CD14-positive monocyte (primary cell): ENCODE measurements around the gene HMCN2. TPM values are rescaled to one million over a fixed set of nuclear protein-coding genes. Genes with fewer than 3 reads are reported as not detected.

Experiments used
- DNase-seq, 3 donors: peaks; one replicate each; pipeline ENCODE4 v3.0.0-alpha.2; 2011 to 2022
- H2AFZ ChIP-seq: 2 replicates; pipeline ENCODE4 v1.6.0; 2012; ENCODE audit warnings: mild to moderate bottlenecking, low read depth, low read length, inconsistent platforms; ENCODE audit not compliant: insufficient read depth, poor library complexity, severe bottlenecking
- H3K27ac ChIP-seq, 2 donors: 1 replicate in 1 of 2; 2 replicates in 1 of 2; pipeline ENCODE4 v1.5.1; 2012 to 2013; ENCODE audit warnings: low read length in 2 of 2, control low read depth in 1 of 2, inconsistent platforms in 1 of 2, low read depth in 1 of 2, mild to moderate bottlenecking in 1 of 2
- H3K27me3 ChIP-seq, 2 donors: one replicate each; pipeline versions ENCODE4 v1.6.0 to v1.6.1; 2011 to 2013; ENCODE audit warnings: low read length in 2 of 2; ENCODE audit not compliant: control insufficient read depth in 2 of 2, insufficient read depth in 2 of 2
- H3K36me3 ChIP-seq, 2 donors: replicated peaks in 1 of 2; 1 replicate in 1 of 2; 2 replicates in 1 of 2; pipeline versions ENCODE4 v1.5.1 to v1.6.1; 2012 to 2013; ENCODE audit warnings: low read length in 2 of 2, control low read depth in 1 of 2, inconsistent platforms in 1 of 2, mild to moderate bottlenecking in 1 of 2; ENCODE audit not compliant: insufficient read depth in 2 of 2, control insufficient read depth in 1 of 2
- H3K4me1 ChIP-seq, 2 donors: 1 replicate in 1 of 2; 2 replicates in 1 of 2; pipeline versions ENCODE4 v1.5.1 to v1.6.1; 2012 to 2013; ENCODE audit warnings: low read length in 2 of 2, control low read depth in 1 of 2, inconsistent platforms in 1 of 2, mild to moderate bottlenecking in 1 of 2, moderate library complexity in 1 of 2; ENCODE audit not compliant: insufficient read depth in 2 of 2, control insufficient read depth in 1 of 2
- H3K4me2 ChIP-seq: replicated peaks from 2 replicates; pipeline ENCODE3; 2012; ENCODE audit warnings: low read length, moderate library complexity, mild to moderate bottlenecking; ENCODE audit not compliant: poor library complexity, severe bottlenecking; ENCODE audit errors: extremely low read depth
- H3K4me3 ChIP-seq, 3 experiments: fragments of 200-600 bp in 1 of 3; sonication (generic) in 1 of 3; replicated peaks in 1 of 3; 1 replicate in 2 of 3; 2 replicates in 1 of 3; pipeline ENCODE4 v1.5.1; 2011 to 2013; ENCODE audit warnings: low read length in 3 of 3, mild to moderate bottlenecking in 3 of 3, control low read depth in 2 of 3, low read depth in 2 of 3, inconsistent platforms in 1 of 3, moderate library complexity in 1 of 3
- H3K79me2 ChIP-seq: 2 replicates; pipeline ENCODE4 v1.6.0; 2012; ENCODE audit warnings: mild to moderate bottlenecking, control low read depth, inconsistent platforms, low read length, moderate library complexity; ENCODE audit not compliant: insufficient read depth
- H3K9ac ChIP-seq: 2 replicates; pipeline ENCODE4 v1.6.0; 2017; ENCODE audit warnings: low read length, mild to moderate bottlenecking; ENCODE audit not compliant: insufficient read depth, poor library complexity, severe bottlenecking
- H3K9me3 ChIP-seq, 2 donors: replicated peaks in 1 of 2; 1 replicate in 1 of 2; 2 replicates in 1 of 2; pipeline versions ENCODE4 v1.5.1 to v1.6.1; 2012 to 2013; ENCODE audit warnings: low read length in 2 of 2, control low read depth in 1 of 2; ENCODE audit not compliant: control insufficient read depth in 1 of 2, insufficient read depth in 1 of 2
- H4K20me1 ChIP-seq: 2 replicates; pipeline ENCODE4 v1.6.0; 2012; ENCODE audit warnings: mild to moderate bottlenecking, low read length, control low read depth, moderate library complexity; ENCODE audit not compliant: insufficient read depth
- H3K27ac Mint-ChIP-seq, 7 donors: one replicate each; pipeline ENCODE4 v1.8.0; 2020; ENCODE audit warnings: mild to moderate bottlenecking in 7 of 7, mixed read lengths in 7 of 7, moderate library complexity in 6 of 7, inconsistent platforms in 2 of 7
- H3K27me3 Mint-ChIP-seq, 3 donors: one replicate each; pipeline ENCODE4 v1.8.0; 2021 to 2022; ENCODE audit warnings: low read depth in 3 of 3, mild to moderate bottlenecking in 3 of 3, mixed read lengths in 3 of 3, moderate library complexity in 3 of 3, inconsistent platforms in 1 of 3
- H3K36me3 Mint-ChIP-seq, 2 donors: one replicate each; pipeline ENCODE4 v1.8.0; 2020; ENCODE audit warnings: mixed read lengths in 2 of 2, inconsistent platforms in 1 of 2, mild to moderate bottlenecking in 1 of 2
- H3K4me1 Mint-ChIP-seq: one replicate; pipeline ENCODE4 v1.8.0; 2020; ENCODE audit warnings: mild to moderate bottlenecking, mixed read lengths
- H3K4me3 Mint-ChIP-seq, 2 donors: one replicate each; pipeline ENCODE4 v1.8.0; 2020; ENCODE audit warnings: mild to moderate bottlenecking in 2 of 2, mixed read lengths in 2 of 2, moderate library complexity in 1 of 2
- H3K9me3 Mint-ChIP-seq, 7 donors: one replicate each; pipeline ENCODE4 v1.8.0; 2020 to 2022; ENCODE audit warnings: mixed read lengths in 7 of 7, mild to moderate bottlenecking in 6 of 7, moderate library complexity in 6 of 7, inconsistent platforms in 2 of 7
- CTCF ChIP-seq: fragments of 200-600 bp; IDR thresholded peaks from one replicate; pipeline ENCODE4 v1.8.0; 2022; ENCODE audit warnings: antibody characterized with exemption, mild to moderate bottlenecking
- WGBS: methylation state at CpG from one replicate; pipeline ENCODE4 v1.1.5; 2013; ENCODE audit warnings: missing lambda C conversion rate; ENCODE audit not compliant: insufficient coverage; 5-methylcytosine and 5-hydroxymethylcytosine counted together
- intact Hi-C, 2 donors: fragments of 100-400 bp; cut with micrococcal nuclease; formaldehyde crosslinking; loops; one replicate each; pipeline versions ENCODE4 v1.15.0 to v1.15.1; 2023
- polyA plus RNA-seq, 3 donors: library from polyadenylated mRNA; depleted of rRNA in 1 of 3; unstranded in 2 of 3; stranded (reverse) in 1 of 3; fragments of 300-500 nt in 2 of 3; fragments of >200 nt in 1 of 3; fragmentation: Illumina TruSeq in 2 of 3; gene quantifications; 1 replicate in 2 of 3; 2 replicates in 1 of 3; pipeline ENCODE4 v1.2.3, GENCODE V29; 2012 to 2021

The HMCN2 gene
- polyA plus RNA-seq, 3 donors: not detected

GRCh38 chr9:130243015-130243881 is 22.3 kb upstream of the HMCN2 start:
- no peak overlapping the region for H3K27ac ChIP-seq
- peak overlapping the region; percentile 72 for H2AFZ ChIP-seq
- H3K79me2 ChIP-seq: no peaks in the 10 kb centered on the region
- no peaks in the 10 kb centered on the region for H4K20me1 ChIP-seq
- peaks cover 0 to 2% (median 0%) of the 10 kb centered on the region in 7 donors for H3K9me3 Mint-ChIP-seq
- no peaks in the 10 kb centered on the region for H3K36me3 Mint-ChIP-seq
- H3K36me3 ChIP-seq: no peaks in the 10 kb centered on the region
- peak; percentile 96 for TF ChIP-seq CTCF
- no peaks in the 10 kb centered on the region for H3K9me3 ChIP-seq
- peak overlapping the region; percentile 49 for H3K4me2 ChIP-seq
- DNase-seq: peak; percentile 39 to 55 (median 51)
- WGBS: 30% methylated on average over 33 of the region's 35 CpGs
- peaks cover 14% of the 10 kb centered on the region for H3K4me1 Mint-ChIP-seq
- H3K4me1 ChIP-seq: peaks cover 0 to 13% of the 10 kb centered on the region in 2 donors
- H3K27me3 ChIP-seq: no peaks in the 10 kb centered on the region
- H3K27ac Mint-ChIP-seq: peak overlapping the region in 2 of 7 donors; percentile 42 to 78
- intact Hi-C loops: no loop called here
- H3K4me3 Mint-ChIP-seq: peak overlapping the region in 1 of 2 donors; percentile 65
- H3K9ac ChIP-seq: no peak overlapping the region
- H3K27me3 Mint-ChIP-seq: peaks cover 4 to 10% (median 5%) of the 10 kb centered on the region in 3 donors
- H3K4me3 ChIP-seq: peak overlapping the region in 1 of 3 experiments; percentile 49

GRCh38 chr9:130243882-130244170 is 21.7 kb upstream of the HMCN2 start:
- peaks cover 0 to 13% of the 10 kb centered on the region in 2 donors for H3K4me1 ChIP-seq
- H2AFZ ChIP-seq: no peak overlapping the region
- H3K4me3 ChIP-seq: no peak overlapping the region
- no peaks in the 10 kb centered on the region for H3K79me2 ChIP-seq
- no peak overlapping the region for H3K27ac ChIP-seq
- no peaks in the 10 kb centered on the region for H3K36me3 ChIP-seq
- no peaks in the 10 kb centered on the region for H3K27me3 ChIP-seq
- H4K20me1 ChIP-seq: no peaks in the 10 kb centered on the region
- no peaks in the 10 kb centered on the region for H3K36me3 Mint-ChIP-seq
- intact Hi-C loops: no loop called here
- H3K9me3 Mint-ChIP-seq: peaks cover 0 to 2% (median 0%) of the 10 kb centered on the region in 7 donors
- H3K4me1 Mint-ChIP-seq: peaks cover 13% of the 10 kb centered on the region
- H3K9me3 ChIP-seq: no peaks in the 10 kb centered on the region
- WGBS: 85% methylated on average over 7 of the region's 7 CpGs
- peaks cover 5 to 8% (median 6%) of the 10 kb centered on the region in 3 donors for H3K27me3 Mint-ChIP-seq
- H3K4me3 Mint-ChIP-seq: no peak overlapping the region
- no peak overlapping the region for H3K27ac Mint-ChIP-seq
- H3K9ac ChIP-seq: no peak overlapping the region
- no peak overlapping the region for H3K4me2 ChIP-seq
- no peak for DNase-seq
- TF ChIP-seq CTCF: no peak
